B cell (primary cell): ENCODE measurements around the gene RGPD5. TPM values are rescaled to one million over a fixed set of nuclear protein-coding genes. Genes with fewer than 3 reads are reported as not detected.
"Not testable (repeated sequence)": the region's sequence is repeated elsewhere in the genome, so short reads cannot be mapped to it uniquely, and the experiment has no call there.

ENCODE experiments used
- ATAC-seq: fragments of 200-7000 bp; cut with Tn5 transposase; one replicate; pipeline ENCODE4 v1.10.0; 2021; ENCODE audit warnings: low read depth, mild to moderate bottlenecking, moderate number of reproducible peaks, moderate library complexity
- CTCF ChIA-PET: fragments of 350-600 bp; sonication (Branson Sonifier 250); formaldehyde crosslinking; loops from one replicate; lab custom pipeline; 2021; ENCODE audit warnings: antibody characterized with exemption, inconsistent platforms; lab: Charles Lee
- POLR2A ChIA-PET: fragments of 350-600 bp; sonication (Branson Sonifier 250); formaldehyde crosslinking; loops from one replicate; lab custom pipeline; 2021; ENCODE audit warnings: antibody characterized with exemption; lab: Charles Lee
- DNase-seq: peaks from one replicate; pipeline ENCODE4 v3.0.0; 2013
- H2AFZ ChIP-seq: 2 replicates; pipeline ENCODE4 v1.6.1; 2012; ENCODE audit warnings: mild to moderate bottlenecking, low read depth, low read length; ENCODE audit not compliant: insufficient read depth, poor library complexity, severe bottlenecking
- H3K27ac ChIP-seq, 2 donors: 1 replicate in 1 of 2; 2 replicates in 1 of 2; pipeline ENCODE4 v1.5.1; 2012 to 2013; ENCODE audit warnings: low read length in 2 of 2, mild to moderate bottlenecking in 2 of 2, moderate library complexity in 1 of 2
- H3K27me3 ChIP-seq, 4 experiments: fragments of 200-600 bp in 1 of 4; sonication (generic) in 1 of 4; replicated peaks in 1 of 4; 1 replicate in 2 of 4; 2 replicates in 2 of 4; pipeline versions ENCODE4 v1.6.1 to v1.7.0; 2013 to 2016; ENCODE audit warnings: low read length in 3 of 4, mild to moderate bottlenecking in 2 of 4, mixed read lengths in 1 of 4, moderate library complexity in 1 of 4; ENCODE audit not compliant: insufficient read depth in 4 of 4, control insufficient read depth in 3 of 4; ENCODE audit errors: control extremely low read depth in 1 of 4
- H3K36me3 ChIP-seq, 2 experiments: replicated peaks in 1 of 2; 1 replicate in 1 of 2; 2 replicates in 1 of 2; pipeline versions ENCODE4 v1.6.1 to v1.7.1; 2013; ENCODE audit warnings: low read length in 1 of 2; ENCODE audit not compliant: insufficient read depth in 2 of 2, control insufficient read depth in 1 of 2; ENCODE audit errors: control extremely low read depth in 1 of 2, extremely low read depth in 1 of 2
- H3K4me1 ChIP-seq, 2 donors: fragments of 200-600 bp in 1 of 2; sonication (generic) in 1 of 2; 1 replicate in 1 of 2; 2 replicates in 1 of 2; pipeline versions ENCODE4 v1.5.1 to v1.6.1; 2013 to 2017; ENCODE audit warnings: low read length in 2 of 2; ENCODE audit not compliant: control insufficient read depth in 2 of 2, insufficient read depth in 2 of 2
- H3K4me2 ChIP-seq: replicated peaks from 2 replicates; pipeline ENCODE3; 2012; ENCODE audit warnings: mild to moderate bottlenecking, low read depth, low read length; ENCODE audit not compliant: poor library complexity, severe bottlenecking
- H3K4me3 ChIP-seq, 5 experiments: fragments of 200-600 bp in 1 of 5; sonication (generic) in 1 of 5; 1 replicate in 3 of 5; 2 replicates in 2 of 5; pipeline versions ENCODE4 v1.5.1 to v1.7.0; 2011 to 2016; ENCODE audit warnings: low read length in 4 of 5, mild to moderate bottlenecking in 4 of 5, low read depth in 2 of 5, control low read depth in 1 of 5, moderate library complexity in 1 of 5; ENCODE audit not compliant: insufficient read depth in 1 of 5; ENCODE audit errors: control extremely low read depth in 1 of 5, extremely low read depth in 1 of 5
- H3K79me2 ChIP-seq: fragments of 200-600 bp; sonication (generic); one replicate; pipeline ENCODE4 v1.6.0; 2016; ENCODE audit warnings: low read length; ENCODE audit not compliant: control insufficient read depth, insufficient read depth
- H3K9ac ChIP-seq: fragments of 200-600 bp; sonication (generic); 2 replicates; pipeline ENCODE4 v1.6.1; 2017; ENCODE audit warnings: mild to moderate bottlenecking, low read length, moderate library complexity
- H3K9me3 ChIP-seq, 3 donors: one replicate each; pipeline versions ENCODE4 v1.6.1 to v1.7.1; 2013; ENCODE audit warnings: low read length in 2 of 3; ENCODE audit not compliant: control insufficient read depth in 2 of 3, insufficient read depth in 1 of 3; ENCODE audit errors: control extremely low read depth in 1 of 3
- H4K20me1 ChIP-seq: 2 replicates; pipeline ENCODE4 v1.6.0; 2012; ENCODE audit warnings: mild to moderate bottlenecking, low read length; ENCODE audit not compliant: insufficient read depth, control insufficient read depth, poor library complexity, severe bottlenecking
- H3K27ac Mint-ChIP-seq: one replicate; pipeline ENCODE4 v1.8.0; 2021; ENCODE audit warnings: mixed read lengths
- H3K27me3 Mint-ChIP-seq: one replicate; pipeline ENCODE4 v1.8.0; 2021; ENCODE audit warnings: mixed read lengths
- H3K4me1 Mint-ChIP-seq: one replicate; pipeline ENCODE4 v1.8.0; 2021; ENCODE audit warnings: mixed read lengths
- H3K4me3 Mint-ChIP-seq: one replicate; pipeline ENCODE4 v1.8.0; 2021; ENCODE audit warnings: mixed read lengths
- H3K9me3 Mint-ChIP-seq: one replicate; pipeline ENCODE4 v1.8.0; 2022; ENCODE audit warnings: mixed read lengths; ENCODE audit not compliant: insufficient read depth
- WGBS: methylation state at CpG from one replicate; pipeline ENCODE4 v1.1.5; 2013; ENCODE audit warnings: missing lambda C conversion rate; ENCODE audit not compliant: insufficient coverage; 5-methylcytosine and 5-hydroxymethylcytosine counted together
- intact Hi-C: fragments of 100-400 bp; cut with micrococcal nuclease; formaldehyde crosslinking; loops from one replicate; pipeline ENCODE4 v1.10.0; 2022
- polyA plus RNA-seq: library from polyadenylated mRNA; depleted of rRNA; stranded (reverse); fragments of >200 nt; gene quantifications from 2 replicates; pipeline ENCODE4 v1.2.3, GENCODE V29; 2012
- total RNA-seq, 2 donors: library from RNA; stranded (reverse); fragments of 120-200 nt in 1 of 2; gene quantifications; 1 replicate in 1 of 2; 2 replicates in 1 of 2; pipeline versions ENCODE4 v1.2.3 to v1.2.4, GENCODE V29; 2013 to 2022

RGPD5 gene
- total and polyA plus RNA-seq, 2 donors (not counting 1 experiment from before 2014, with no cell fraction given): 12.2 to 61.1 TPM

- H3K27ac ChIP-seq, POLR2A ChIA-PET, H3K27ac Mint-ChIP-seq, H3K4me2 ChIP-seq, H3K9ac ChIP-seq, H3K4me1 ChIP-seq, H2AFZ ChIP-seq, ATAC-seq, H3K36me3 ChIP-seq, H3K4me3 Mint-ChIP-seq, H3K27me3 Mint-ChIP-seq, H4K20me1 ChIP-seq, H3K9me3 ChIP-seq, H3K79me2 ChIP-seq, CTCF ChIA-PET, DNase-seq, H3K27me3 ChIP-seq, intact Hi-C loops, H3K9me3 Mint-ChIP-seq, H3K4me3 ChIP-seq, H3K4me1 Mint-ChIP-seq: not testable (repeated sequence)
- WGBS: no CpG with 5 or more reads among the region's 3 CpGs
These were observed 82.5 kb downstream of the RGPD5 start for GRCh38 chr2:109876625-109877024.

DNA sequence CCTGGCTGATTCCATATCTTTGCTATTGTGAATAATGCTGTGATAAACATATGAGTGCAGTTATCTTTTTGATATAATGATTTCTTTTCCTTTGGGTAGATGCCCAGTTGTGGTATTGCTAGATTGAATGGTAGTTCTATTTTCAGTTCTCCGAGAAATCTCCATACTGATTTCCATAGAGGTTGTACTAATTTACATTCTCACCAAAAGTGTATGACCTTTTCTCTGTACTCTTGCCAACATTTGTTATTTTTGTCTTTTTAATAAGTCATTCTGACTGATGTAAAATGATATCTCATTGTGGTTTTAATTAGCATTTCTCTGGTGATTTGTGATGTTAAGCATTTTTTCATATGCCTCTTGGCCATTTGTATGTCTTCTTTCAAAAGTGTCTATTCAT is 88.0 kb downstream of the RGPD5 start:
- WGBS: no CpG with 5 or more reads among the region's 1 CpG
- H3K27me3 Mint-ChIP-seq, H3K27ac Mint-ChIP-seq, H2AFZ ChIP-seq, H3K9me3 ChIP-seq, H3K4me1 Mint-ChIP-seq, H3K27ac ChIP-seq, H3K9me3 Mint-ChIP-seq, ATAC-seq, H3K4me1 ChIP-seq, H3K4me3 Mint-ChIP-seq, H3K36me3 ChIP-seq, CTCF ChIA-PET, DNase-seq, intact Hi-C loops, POLR2A ChIA-PET, H3K9ac ChIP-seq, H3K4me3 ChIP-seq, H4K20me1 ChIP-seq, H3K27me3 ChIP-seq, H3K4me2 ChIP-seq, H3K79me2 ChIP-seq: not testable (repeated sequence)

DNA sequence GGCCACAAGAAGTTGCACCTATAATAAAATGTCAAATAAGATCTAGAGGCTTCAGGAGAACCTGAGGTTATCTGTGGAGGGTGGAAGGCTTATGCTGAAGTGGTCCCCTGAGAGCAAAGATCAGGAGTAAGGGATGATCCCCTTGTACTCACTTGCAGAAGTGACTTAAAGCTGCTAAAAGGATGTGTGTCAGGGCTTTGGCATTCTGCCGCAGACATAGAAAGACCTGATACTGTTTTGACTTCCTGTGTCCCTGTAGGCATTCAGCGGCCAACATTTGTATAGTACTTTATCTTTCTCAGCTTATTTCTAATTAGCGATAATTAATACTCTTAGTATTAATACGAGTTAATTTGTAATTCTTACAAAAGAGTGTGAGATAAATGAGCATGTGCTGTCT is 94.3 kb downstream of the RGPD5 start:
- ATAC-seq, H3K9me3 Mint-ChIP-seq, H2AFZ ChIP-seq, H3K4me1 Mint-ChIP-seq, CTCF ChIA-PET, H3K4me1 ChIP-seq, H3K9ac ChIP-seq, DNase-seq, POLR2A ChIA-PET, H3K27me3 Mint-ChIP-seq, H3K27me3 ChIP-seq, H3K4me3 Mint-ChIP-seq, H3K9me3 ChIP-seq, H3K36me3 ChIP-seq, intact Hi-C loops, H3K4me2 ChIP-seq, H3K4me3 ChIP-seq, H4K20me1 ChIP-seq, H3K27ac Mint-ChIP-seq, H3K27ac ChIP-seq, H3K79me2 ChIP-seq: not testable (repeated sequence)
- WGBS: no CpG with 5 or more reads among the region's 4 CpGs

- H3K27ac Mint-ChIP-seq, CTCF ChIA-PET, ATAC-seq: not testable (repeated sequence)
These were observed 95.8 kb downstream of the RGPD5 start for GRCh38 chr2:109889909-109890308.

More at GRCh38 chr2:109889909-109890308, 95.8 kb downstream of the RGPD5 start:
- intact Hi-C loops, H3K9me3 Mint-ChIP-seq, H3K4me1 ChIP-seq, H3K79me2 ChIP-seq, H3K27me3 ChIP-seq, POLR2A ChIA-PET, H3K9ac ChIP-seq, H3K4me1 Mint-ChIP-seq, H3K36me3 ChIP-seq, DNase-seq, H3K27ac ChIP-seq, H2AFZ ChIP-seq, H3K27me3 Mint-ChIP-seq, H4K20me1 ChIP-seq, H3K4me3 ChIP-seq, H3K4me2 ChIP-seq, H3K4me3 Mint-ChIP-seq, H3K9me3 ChIP-seq: not testable (repeated sequence)
- no CpG with 5 or more reads among the region's 4 CpGs for WGBS
